Right renal pelvis (tissue), 4 donors: ENCODE data around the gene RPE65. TPM values are rescaled to one million over a fixed set of nuclear protein-coding genes. Genes with fewer than 3 reads are reported as not detected.
"Not testable (repeated sequence)": the region's sequence is repeated elsewhere in the genome, so short reads cannot be mapped to it uniquely, and the experiment has no call there.

Source experiments
- DNase-seq, 4 donors: peaks; one replicate each; pipeline ENCODE4 v3.0.0-alpha.2; 2013; ENCODE audit warnings: low read depth in 4 of 4, low spot score in 3 of 4, missing footprints in 1 of 4
- polyA plus RNA-seq, 4 donors: library from polyadenylated mRNA; unstranded; fragments of 120-200 nt; gene quantifications; one replicate each; pipeline ENCODE4 v1.2.1, GENCODE V29; 2013; ENCODE audit not compliant: insufficient read length in 4 of 4

The RPE65 gene
- polyA plus RNA-seq, result under 1 TPM in 3 of 4 donors, not detected in 1; 0.08 to 0.19 (median 0.11) TPM

- DNase-seq, result peak in 1 of 4 donors; percentile 10
Observed at GRCh38 chr1:68449901-68450300, at the start of gene RPE65. Gene RPE65, minus strand, starts transcription at chr1:68449954. Its CDS starts 49 bp downstream, at chr1:68449905.

GRCh38 chr1:68497358-68497698, 47.6 kb upstream of the RPE65 start:
- no peak for DNase-seq

GRCh38 chr1:68496680-68497357, 47.1 kb upstream of the RPE65 start, which contains the start of gene DEPDC1:
Gene DEPDC1, minus strand, starts transcription at chr1:68497082. Its CDS starts 83 bp downstream, at chr1:68496999.
- peak; percentile 86 to 92 (median 88) for DNase-seq

- DNase-seq, result peak in 1 of 4 donors; percentile 10
Observed at GRCh38 chr1:68495968-68496679, 46.4 kb upstream of the RPE65 start.

GRCh38 chr1:68495532-68495931, 45.8 kb upstream of the RPE65 start:
- no peak for DNase-seq

GRCh38 chr1:68493193-68493592, 43.4 kb upstream of the RPE65 start:
- no peak for DNase-seq

GRCh38 chr1:68492255-68492654, 42.5 kb upstream of the RPE65 start:
- DNase-seq, result not testable (repeated sequence)

- no peak for DNase-seq
Observed at GRCh38 chr1:68490046-68490651, 40.4 kb upstream of the RPE65 start.

GRCh38 chr1:68485431-68486022, 35.8 kb upstream of the RPE65 start:
- DNase-seq, result no peak

- no peak for DNase-seq
Observed at GRCh38 chr1:68484618-68485017, 34.9 kb upstream of the RPE65 start.

- no peak for DNase-seq
Observed at GRCh38 chr1:68481041-68481440, 31.3 kb upstream of the RPE65 start.

- DNase-seq, result no peak
Observed at GRCh38 chr1:68479501-68479900, 29.7 kb upstream of the RPE65 start.

- DNase-seq, result no peak
Observed at GRCh38 chr1:68478662-68479061, 28.9 kb upstream of the RPE65 start.

GRCh38 chr1:68476626-68477025, 26.9 kb upstream of the RPE65 start:
- DNase-seq, result not testable (repeated sequence)

- no peak for DNase-seq
Observed at GRCh38 chr1:68473060-68473459, 23.3 kb upstream of the RPE65 start.

- DNase-seq, result no peak
Observed at GRCh38 chr1:68470388-68470970, 20.7 kb upstream of the RPE65 start.

- DNase-seq, result no peak
Observed at GRCh38 chr1:68464891-68465290, 15.1 kb upstream of the RPE65 start.

GRCh38 chr1:68460935-68461334, 11.2 kb upstream of the RPE65 start:
- no peak for DNase-seq

- DNase-seq, result no peak
Observed at GRCh38 chr1:68459796-68460195, 10.0 kb upstream of the RPE65 start.

GRCh38 chr1:68459091-68459490, 9.3 kb upstream of the RPE65 start:
- DNase-seq, result no peak

- no peak for DNase-seq
Observed at GRCh38 chr1:68456202-68456601, 6.4 kb upstream of the RPE65 start.
